ENCODE results near the gene NAA10.

The NAA10 gene

GRCh38 chrX:153958605-153959004 lies 23.8 kb upstream of the NAA10 start:
- peaks cover 0 to 100% (median 97%) of the 10 kb centered on the region in 5 donors for H3K36me3 ChIP-seq (ENCODE audit: control insufficient read depth in 5 of 5, insufficient read depth in 5 of 5, low read length in 5 of 5)
- no peak overlapping the region for H3K4me3 ChIP-seq (ENCODE audit: low read depth in 1 of 5, low read length in 5 of 5)

GRCh38 chrX:153957224-153957623 lies 22.4 kb upstream of the NAA10 start:
- H3K27ac ChIP-seq (ENCODE audit: low read depth, low read length): no peak overlapping the region
- no peak overlapping the region for H3K4me3 ChIP-seq (ENCODE audit: low read depth in 1 of 5, low read length in 5 of 5)
- H3K4me1 ChIP-seq (ENCODE audit: control insufficient read depth in 5 of 5, insufficient read depth in 5 of 5, low read length in 5 of 5): no peaks in the 10 kb centered on the region
- H3K9ac ChIP-seq (ENCODE audit: low read length in 5 of 5): no peak overlapping the region
- H3K27me3 ChIP-seq (ENCODE audit: control insufficient read depth in 5 of 5, insufficient read depth in 4 of 5, low read length in 5 of 5): peaks cover 0 to 14% (median 5%) of the 10 kb centered on the region in 5 donors
- peaks cover 0 to 98% (median 96%) of the 10 kb centered on the region in 5 donors for H3K36me3 ChIP-seq (ENCODE audit: control insufficient read depth in 5 of 5, insufficient read depth in 5 of 5, low read length in 5 of 5)
- no peaks in the 10 kb centered on the region for H3K9me3 ChIP-seq (ENCODE audit: control insufficient read depth in 5 of 5, low read length in 5 of 5)

More at GRCh38 chrX:153958605-153959004, 23.8 kb upstream of the NAA10 start:
- Histone ChIP-seq H3K27me3 (ENCODE audit: control insufficient read depth in 5 of 5, insufficient read depth in 4 of 5, low read length in 5 of 5) (peaks cover 0 to 19% (median 5%) of the 10 kb centered on the region in 5 donors), H3K9ac (ENCODE audit: low read length in 5 of 5) (no peak overlapping the region), H3K27ac (ENCODE audit: low read depth, low read length) (no peak overlapping the region), H3K9me3 (ENCODE audit: control insufficient read depth in 5 of 5, low read length in 5 of 5) (no peaks in the 10 kb centered on the region), H3K4me1 (ENCODE audit: control insufficient read depth in 5 of 5, insufficient read depth in 5 of 5, low read length in 5 of 5) (no peaks in the 10 kb centered on the region)

GRCh38 chrX:153956044-153956907 lies 21.4 kb upstream of the NAA10 start:
- Histone ChIP-seq H3K4me1 (ENCODE audit: control insufficient read depth in 5 of 5, insufficient read depth in 5 of 5, low read length in 5 of 5) (no peaks in the 10 kb centered on the region), H3K27ac (ENCODE audit: low read depth, low read length) (no peak overlapping the region), H3K4me3 (ENCODE audit: low read depth in 1 of 5, low read length in 5 of 5) (no peak overlapping the region), H3K27me3 (ENCODE audit: control insufficient read depth in 5 of 5, insufficient read depth in 4 of 5, low read length in 5 of 5) (peaks cover 0 to 12% (median 5%) of the 10 kb centered on the region in 5 donors), H3K36me3 (ENCODE audit: control insufficient read depth in 5 of 5, insufficient read depth in 5 of 5, low read length in 5 of 5) (peaks cover 0 to 98% (median 96%) of the 10 kb centered on the region in 5 donors), H3K9ac (ENCODE audit: low read length in 5 of 5) (no peak overlapping the region), H3K9me3 (ENCODE audit: control insufficient read depth in 5 of 5, low read length in 5 of 5) (no peaks in the 10 kb centered on the region)

GRCh38 chrX:153955228-153955732 lies 20.4 kb upstream of the NAA10 start:
- Histone ChIP-seq H3K27ac (ENCODE audit: low read depth, low read length) (no peak overlapping the region), H3K27me3 (ENCODE audit: control insufficient read depth in 5 of 5, insufficient read depth in 4 of 5, low read length in 5 of 5) (peaks cover 0 to 12% (median 5%) of the 10 kb centered on the region in 5 donors), H3K9me3 (ENCODE audit: control insufficient read depth in 5 of 5, low read length in 5 of 5) (no peaks in the 10 kb centered on the region), H3K36me3 (ENCODE audit: control insufficient read depth in 5 of 5, insufficient read depth in 5 of 5, low read length in 5 of 5) (peaks cover 0 to 99% (median 97%) of the 10 kb centered on the region in 5 donors), H3K9ac (ENCODE audit: low read length in 5 of 5) (no peak overlapping the region), H3K4me3 (ENCODE audit: low read depth in 1 of 5, low read length in 5 of 5) (no peak overlapping the region), H3K4me1 (ENCODE audit: control insufficient read depth in 5 of 5, insufficient read depth in 5 of 5, low read length in 5 of 5) (no peaks in the 10 kb centered on the region)

GRCh38 chrX:153954558-153955227 lies 19.9 kb upstream of the NAA10 start:
- no peak overlapping the region for H3K9ac ChIP-seq (ENCODE audit: low read length in 5 of 5)
- peaks cover 0 to 5% (median 1%) of the 10 kb centered on the region in 5 donors for H3K4me1 ChIP-seq (ENCODE audit: control insufficient read depth in 5 of 5, insufficient read depth in 5 of 5, low read length in 5 of 5)
- no peak overlapping the region for H3K27ac ChIP-seq (ENCODE audit: low read depth, low read length)
- H3K9me3 ChIP-seq (ENCODE audit: control insufficient read depth in 5 of 5, low read length in 5 of 5): no peaks in the 10 kb centered on the region
- H3K4me3 ChIP-seq (ENCODE audit: low read depth in 1 of 5, low read length in 5 of 5): no peak overlapping the region
- peaks cover 0 to 11% (median 5%) of the 10 kb centered on the region in 5 donors for H3K27me3 ChIP-seq (ENCODE audit: control insufficient read depth in 5 of 5, insufficient read depth in 4 of 5, low read length in 5 of 5)
- H3K36me3 ChIP-seq (ENCODE audit: control insufficient read depth in 5 of 5, insufficient read depth in 5 of 5, low read length in 5 of 5): peaks cover 0 to 99% (median 97%) of the 10 kb centered on the region in 5 donors

- H3K4me1 ChIP-seq (ENCODE audit: control insufficient read depth in 5 of 5, insufficient read depth in 5 of 5, low read length in 5 of 5): peaks cover 0 to 9% (median 6%) of the 10 kb centered on the region in 5 donors
- no peaks in the 10 kb centered on the region for H3K9me3 ChIP-seq (ENCODE audit: control insufficient read depth in 5 of 5, low read length in 5 of 5)
- peaks cover 0 to 96% (median 95%) of the 10 kb centered on the region in 5 donors for H3K36me3 ChIP-seq (ENCODE audit: control insufficient read depth in 5 of 5, insufficient read depth in 5 of 5, low read length in 5 of 5)
- H3K27me3 ChIP-seq (ENCODE audit: control insufficient read depth in 5 of 5, insufficient read depth in 4 of 5, low read length in 5 of 5): peaks cover 0 to 11% (median 5%) of the 10 kb centered on the region in 5 donors
- H3K4me3 ChIP-seq (ENCODE audit: low read depth in 1 of 5, low read length in 5 of 5): no peak overlapping the region
- H3K9ac ChIP-seq (ENCODE audit: low read length in 5 of 5): no peak overlapping the region
- no peak overlapping the region for H3K27ac ChIP-seq (ENCODE audit: low read depth, low read length)
Observed at GRCh38 chrX:153953892-153954557, 19.2 kb upstream of the NAA10 start.

- Histone ChIP-seq H3K4me3 (ENCODE audit: low read depth in 1 of 5, low read length in 5 of 5) (no peak overlapping the region), H3K9ac (ENCODE audit: low read length in 5 of 5) (no peak overlapping the region), H3K27me3 (ENCODE audit: control insufficient read depth in 5 of 5, insufficient read depth in 4 of 5, low read length in 5 of 5) (peaks cover 0 to 11% (median 2%) of the 10 kb centered on the region in 5 donors), H3K36me3 (ENCODE audit: control insufficient read depth in 5 of 5, insufficient read depth in 5 of 5, low read length in 5 of 5) (peaks cover 0 to 94% (median 89%) of the 10 kb centered on the region in 5 donors), H3K9me3 (ENCODE audit: control insufficient read depth in 5 of 5, low read length in 5 of 5) (no peaks in the 10 kb centered on the region), H3K4me1 (ENCODE audit: control insufficient read depth in 5 of 5, insufficient read depth in 5 of 5, low read length in 5 of 5) (peaks cover 0 to 15% (median 6%) of the 10 kb centered on the region in 5 donors), H3K27ac (ENCODE audit: low read depth, low read length) (no peak overlapping the region)
Observed at GRCh38 chrX:153953342-153953830, 18.5 kb upstream of the NAA10 start.

GRCh38 chrX:153952373-153953026 lies 17.7 kb upstream of the NAA10 start:
- no peaks in the 10 kb centered on the region for H3K9me3 ChIP-seq (ENCODE audit: control insufficient read depth in 5 of 5, low read length in 5 of 5)
- no peak overlapping the region for H3K4me3 ChIP-seq (ENCODE audit: low read depth in 1 of 5, low read length in 5 of 5)
- H3K27ac ChIP-seq (ENCODE audit: low read depth, low read length): no peak overlapping the region
- peaks cover 0 to 24% (median 11%) of the 10 kb centered on the region in 5 donors for H3K4me1 ChIP-seq (ENCODE audit: control insufficient read depth in 5 of 5, insufficient read depth in 5 of 5, low read length in 5 of 5)
- no peak overlapping the region for H3K9ac ChIP-seq (ENCODE audit: low read length in 5 of 5)
- peaks cover 0 to 90% (median 81%) of the 10 kb centered on the region in 5 donors for H3K36me3 ChIP-seq (ENCODE audit: control insufficient read depth in 5 of 5, insufficient read depth in 5 of 5, low read length in 5 of 5)
- H3K27me3 ChIP-seq (ENCODE audit: control insufficient read depth in 5 of 5, insufficient read depth in 4 of 5, low read length in 5 of 5): peaks cover 0 to 11% (median 0%) of the 10 kb centered on the region in 5 donors

GRCh38 chrX:153951683-153952372 lies 17.0 kb upstream of the NAA10 start:
- peaks cover 0 to 84% (median 74%) of the 10 kb centered on the region in 5 donors for H3K36me3 ChIP-seq (ENCODE audit: control insufficient read depth in 5 of 5, insufficient read depth in 5 of 5, low read length in 5 of 5)
- H3K27me3 ChIP-seq (ENCODE audit: control insufficient read depth in 5 of 5, insufficient read depth in 4 of 5, low read length in 5 of 5): peaks cover 0 to 11% (median 0%) of the 10 kb centered on the region in 5 donors
- no peak overlapping the region for H3K9ac ChIP-seq (ENCODE audit: low read length in 5 of 5)
- peaks cover 0 to 29% (median 15%) of the 10 kb centered on the region in 5 donors for H3K4me1 ChIP-seq (ENCODE audit: control insufficient read depth in 5 of 5, insufficient read depth in 5 of 5, low read length in 5 of 5)
- H3K4me3 ChIP-seq (ENCODE audit: low read depth in 1 of 5, low read length in 5 of 5): no peak overlapping the region
- H3K27ac ChIP-seq (ENCODE audit: low read depth, low read length): no peak overlapping the region
- H3K9me3 ChIP-seq (ENCODE audit: control insufficient read depth in 5 of 5, low read length in 5 of 5): no peaks in the 10 kb centered on the region

All from subcutaneous abdominal adipose tissue (tissue), 5 donors.